Measurements from ENCODE around the gene RND2.
"Not testable (repeated sequence)": the region's sequence is repeated elsewhere in the genome, so short reads cannot be mapped to it uniquely, and the experiment has no call there.

Gene RND2, protein sequence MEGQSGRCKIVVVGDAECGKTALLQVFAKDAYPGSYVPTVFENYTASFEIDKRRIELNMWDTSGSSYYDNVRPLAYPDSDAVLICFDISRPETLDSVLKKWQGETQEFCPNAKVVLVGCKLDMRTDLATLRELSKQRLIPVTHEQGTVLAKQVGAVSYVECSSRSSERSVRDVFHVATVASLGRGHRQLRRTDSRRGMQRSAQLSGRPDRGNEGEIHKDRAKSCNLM

DNA sequence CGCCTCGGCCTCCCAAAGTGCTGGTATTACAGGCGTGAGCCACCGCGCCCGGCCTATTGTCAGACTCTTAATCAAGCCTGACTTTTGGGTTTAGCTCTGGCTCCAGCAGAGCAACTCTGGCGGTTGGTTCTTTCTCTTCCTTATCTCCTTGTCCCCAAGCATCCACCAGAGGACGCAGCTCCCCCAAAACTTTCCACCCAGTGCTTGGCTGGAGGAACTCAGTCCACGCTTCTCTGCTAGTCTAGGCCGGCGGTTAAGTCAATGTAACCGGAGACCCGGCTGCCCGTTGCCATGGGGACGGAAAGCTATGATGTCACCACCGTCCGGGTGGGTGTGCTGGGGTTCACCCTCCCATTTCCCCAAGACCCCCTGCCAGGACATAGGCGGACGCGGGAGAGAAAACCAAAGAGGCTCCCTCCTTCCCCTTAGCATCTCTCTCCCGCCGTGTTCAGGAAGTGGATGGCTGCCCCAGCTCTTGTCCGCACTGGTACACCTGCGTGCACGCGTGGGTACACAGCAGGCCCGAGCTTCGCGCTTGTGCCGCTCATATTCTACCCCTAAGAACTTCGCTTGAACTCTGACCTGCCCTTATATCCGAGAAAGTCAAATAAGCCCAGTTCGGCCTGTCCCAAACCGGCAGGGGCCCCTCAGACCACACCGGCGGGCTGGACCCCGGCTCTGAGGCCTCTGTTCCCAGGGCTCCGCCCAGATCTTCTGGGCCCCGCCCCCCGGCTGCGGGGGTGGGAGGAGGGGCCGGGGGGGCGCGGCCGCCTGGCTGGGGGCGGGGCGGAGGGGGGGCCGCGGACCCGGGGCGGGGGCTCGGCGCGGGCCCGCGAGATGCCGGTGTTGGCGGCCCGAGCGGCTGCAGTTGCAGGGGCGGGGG is at the start of gene RND2:
Gene RND2, plus strand, starts transcription at position 825 of the 883 bp plus-strand sequence. CDS start 117 bp downstream, outside the sequence.
- Histone ChIP-seq H3K9ac (peak within 1 kb of the TSS; percentile 89), H3K27ac (peak within 1 kb of the TSS; percentile 87), H3K36me3 (ENCODE audit: insufficient read depth) (no peaks in the 10 kb centered on the region), H3K79me2 (ENCODE audit: insufficient read depth, low read depth) (no peaks in the 10 kb centered on the region), H4K20me1 (ENCODE audit: insufficient read depth) (no peaks in the 10 kb centered on the region), H3K27me3 (ENCODE audit: insufficient read depth, low read depth) (no peaks in the 10 kb centered on the region), H3K4me3 (IDR thresholded peaks at IDR 0.05; ENCODE audit: insufficient read depth, low read depth, low read length) (no peak within 1 kb of the TSS), H3K4me2 (peak within 1 kb of the TSS; percentile 96), H2AFZ (ENCODE audit: low read depth) (peak within 1 kb of the TSS; percentile 92), H3K4me1 (ENCODE audit: low read depth, poor library complexity, severe bottlenecking) (peaks cover 7% of the 10 kb centered on the region)
- TF ChIP-seq, protein P1, sequence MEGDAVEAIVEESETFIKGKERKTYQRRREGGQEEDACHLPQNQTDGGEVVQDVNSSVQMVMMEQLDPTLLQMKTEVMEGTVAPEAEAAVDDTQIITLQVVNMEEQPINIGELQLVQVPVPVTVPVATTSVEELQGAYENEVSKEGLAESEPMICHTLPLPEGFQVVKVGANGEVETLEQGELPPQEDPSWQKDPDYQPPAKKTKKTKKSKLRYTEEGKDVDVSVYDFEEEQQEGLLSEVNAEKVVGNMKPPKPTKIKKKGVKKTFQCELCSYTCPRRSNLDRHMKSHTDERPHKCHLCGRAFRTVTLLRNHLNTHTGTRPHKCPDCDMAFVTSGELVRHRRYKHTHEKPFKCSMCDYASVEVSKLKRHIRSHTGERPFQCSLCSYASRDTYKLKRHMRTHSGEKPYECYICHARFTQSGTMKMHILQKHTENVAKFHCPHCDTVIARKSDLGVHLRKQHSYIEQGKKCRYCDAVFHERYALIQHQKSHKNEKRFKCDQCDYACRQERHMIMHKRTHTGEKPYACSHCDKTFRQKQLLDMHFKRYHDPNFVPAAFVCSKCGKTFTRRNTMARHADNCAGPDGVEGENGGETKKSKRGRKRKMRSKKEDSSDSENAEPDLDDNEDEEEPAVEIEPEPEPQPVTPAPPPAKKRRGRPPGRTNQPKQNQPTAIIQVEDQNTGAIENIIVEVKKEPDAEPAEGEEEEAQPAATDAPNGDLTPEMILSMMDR (conservative IDR thresholded peaks at IDR 0.05; ENCODE audit: low read depth, low read length) = peak; percentile 65

DNA sequence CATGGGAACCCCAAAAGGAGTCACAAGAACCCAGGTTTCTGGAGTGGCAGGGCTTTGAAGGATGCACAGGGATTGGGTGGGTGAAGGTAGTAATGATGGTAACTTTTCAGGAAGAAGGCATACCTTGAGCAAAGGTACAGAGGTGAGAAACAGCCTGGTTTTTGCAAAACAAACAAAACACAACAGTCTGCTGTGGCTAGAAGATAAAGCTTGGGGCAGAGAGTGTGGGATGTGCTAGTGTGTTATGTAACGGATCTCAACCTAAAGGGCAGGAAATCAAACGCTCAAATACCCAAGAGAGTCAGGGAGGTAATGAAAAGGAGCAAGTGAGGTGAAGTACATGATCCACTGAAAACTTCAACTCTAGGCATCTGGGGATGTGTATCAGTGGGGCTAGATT is 49.8 kb upstream of the RND2 start:
- no peak overlapping the region for H3K9ac ChIP-seq
- H3K79me2 ChIP-seq (ENCODE audit: insufficient read depth, low read depth) = no peaks in the 10 kb centered on the region
- no peak overlapping the region for H3K4me2 ChIP-seq
- H3K36me3 ChIP-seq (ENCODE audit: insufficient read depth) = no peaks in the 10 kb centered on the region
- no peak overlapping the region for H3K27ac ChIP-seq
- H2AFZ ChIP-seq (ENCODE audit: low read depth) = no peak overlapping the region
- H3K27me3 ChIP-seq (ENCODE audit: insufficient read depth, low read depth) = no peaks in the 10 kb centered on the region
- H3K4me1 ChIP-seq (ENCODE audit: low read depth, poor library complexity, severe bottlenecking) = peaks cover 16% of the 10 kb centered on the region
- H3K4me3 ChIP-seq (IDR thresholded peaks at IDR 0.05; ENCODE audit: insufficient read depth, low read depth, low read length) = no peak overlapping the region
- TF ChIP-seq, protein P1 (conservative IDR thresholded peaks at IDR 0.05; ENCODE audit: low read depth, low read length) = no peak
- no peaks in the 10 kb centered on the region for H4K20me1 ChIP-seq (ENCODE audit: insufficient read depth)

DNA sequence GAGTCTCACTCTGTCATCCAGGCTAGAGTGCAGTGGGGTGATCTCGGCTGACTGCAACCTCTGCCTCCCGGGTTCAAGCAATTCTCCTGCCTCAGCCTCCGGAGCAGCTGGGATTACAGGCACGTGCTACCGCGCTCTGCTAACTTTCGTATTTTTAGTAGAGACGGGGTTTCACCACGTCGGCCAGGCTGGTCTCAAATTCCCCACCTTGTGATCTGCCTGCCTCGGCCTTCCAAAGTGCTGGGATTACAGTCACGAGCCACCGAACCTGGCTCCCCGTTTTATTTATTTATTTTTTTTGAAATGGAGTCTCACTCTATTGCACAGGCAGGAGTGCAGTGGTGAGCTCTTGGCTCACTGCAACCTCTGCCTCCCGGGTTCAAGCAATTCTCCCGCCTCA is 49.3 kb upstream of the RND2 start:
- not testable (repeated sequence) for H3K27me3 ChIP-seq (ENCODE audit: insufficient read depth, low read depth); H3K36me3 ChIP-seq (ENCODE audit: insufficient read depth); H3K9ac ChIP-seq; H3K4me2 ChIP-seq; H3K4me3 ChIP-seq (IDR thresholded peaks at IDR 0.05; ENCODE audit: insufficient read depth, low read depth, low read length); H3K27ac ChIP-seq; H4K20me1 ChIP-seq (ENCODE audit: insufficient read depth); H3K79me2 ChIP-seq (ENCODE audit: insufficient read depth, low read depth); H2AFZ ChIP-seq (ENCODE audit: low read depth)
- peaks cover 14% of the 10 kb centered on the region for H3K4me1 ChIP-seq (ENCODE audit: low read depth, poor library complexity, severe bottlenecking)

DNA sequence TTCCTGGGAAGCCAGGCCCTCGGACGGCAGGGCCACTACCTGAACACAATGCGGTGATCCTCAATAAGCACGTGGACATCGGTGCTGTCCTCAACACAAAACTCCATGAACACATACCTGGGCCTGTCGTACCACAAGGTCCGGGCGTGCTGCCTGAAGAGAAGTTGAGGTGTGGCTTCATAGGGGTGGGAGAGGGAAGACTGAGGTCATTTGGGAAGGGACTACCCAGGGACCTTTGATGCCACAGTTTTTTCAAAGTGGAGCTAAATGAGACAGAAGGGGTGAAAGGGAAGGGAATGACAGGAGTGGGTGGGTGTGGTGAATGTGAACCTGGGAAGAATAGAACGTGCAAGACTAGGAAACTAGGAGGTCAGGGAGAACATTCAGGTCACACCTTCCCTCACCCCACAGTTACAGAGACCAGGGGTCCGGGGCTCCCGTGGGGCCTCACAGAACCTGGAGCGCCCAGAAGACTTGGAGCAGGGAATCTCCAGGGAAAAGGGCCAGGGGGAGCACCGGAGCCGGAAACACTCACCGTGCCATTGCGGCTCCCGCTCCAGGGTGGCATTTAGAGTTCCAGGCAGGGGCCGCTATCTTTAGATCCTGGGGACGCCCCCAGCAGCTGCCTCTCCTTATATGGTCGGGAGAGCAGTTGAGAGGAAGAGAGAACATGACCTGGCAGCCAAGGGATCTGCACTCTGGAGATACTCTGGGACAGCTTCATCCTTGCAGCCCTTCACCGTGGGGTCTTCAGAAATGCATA is 45.3 kb upstream of the RND2 start, which contains the start of gene PTGES3L:
Gene PTGES3L, minus strand, starts transcription at position 570 of the 763 bp plus-strand sequence. Its CDS starts 27 bp downstream, at position 543.
- TF ChIP-seq, protein P1 (conservative IDR thresholded peaks at IDR 0.05; ENCODE audit: low read depth, low read length) = no peak
- H4K20me1 ChIP-seq (ENCODE audit: insufficient read depth) = no peaks in the 10 kb centered on the region
- peak within 1 kb of the TSS; percentile 78 for H3K27ac ChIP-seq
- peaks cover 24% of the 10 kb centered on the region; the same call in 1 of the 2 replicates for H3K79me2 ChIP-seq (ENCODE audit: insufficient read depth, low read depth)
- peak within 1 kb of the TSS; percentile 89 for H3K4me2 ChIP-seq
- H3K9ac ChIP-seq = peak within 1 kb of the TSS; percentile 66
- H3K36me3 ChIP-seq (ENCODE audit: insufficient read depth) = no peaks in the 10 kb centered on the region
- H3K4me1 ChIP-seq (ENCODE audit: low read depth, poor library complexity, severe bottlenecking) = peaks cover 29% of the 10 kb centered on the region
- no peak within 1 kb of the TSS for H3K4me3 ChIP-seq (IDR thresholded peaks at IDR 0.05; ENCODE audit: insufficient read depth, low read depth, low read length)
- peak within 1 kb of the TSS; percentile 87 for H2AFZ ChIP-seq (ENCODE audit: low read depth)
- H3K27me3 ChIP-seq (ENCODE audit: insufficient read depth, low read depth) = no peaks in the 10 kb centered on the region
